ENCODE results near the gene DNAJC22. TPM values are rescaled to one million over a fixed set of nuclear protein-coding genes. Genes with fewer than 3 reads are reported as not detected.

The DNAJC22 gene
- total and polyA plus RNA-seq, 9 of the 15 experiments (the other 6 are each of a cell fraction or from before 2014, with no cell fraction given) = 0.10 to 1.2 (median 0.47) TPM

- TF ChIP-seq RREB1 (CRISPR knock-in tag; IDR thresholded peaks at IDR 0.05) (0 out of 2 replicates have a peak, but pooled peaks have one; percentile 34), CREM (IDR thresholded peaks at IDR 0.05; ENCODE audit: low read depth) (0 out of 2 replicates have a peak, but pooled peaks have one; percentile 14), MYNN (IDR thresholded peaks at IDR 0.05) (no peak), MYNN (CRISPR knock-in tag; IDR thresholded peaks at IDR 0.05) (no peak), MAFF (IDR thresholded peaks at IDR 0.05; ENCODE audit: low read length) (peak; percentile 89), ZNF133 (CRISPR knock-in tag; IDR thresholded peaks at IDR 0.05) (no peak), ZNF224 (CRISPR knock-in tag; IDR thresholded peaks at IDR 0.05) (no peak), FOXJ2 (tag; IDR thresholded peaks at IDR 0.05) (no peak), ATF3 (IDR thresholded peaks at IDR 0.05) (peak; percentile 50; the same call in 1 of the 2 replicates), ATF3 (CRISPR knock-in tag; conservative IDR thresholded peaks at IDR 0.05) (no peak), FOXK2 (conservative IDR thresholded peaks at IDR 0.05 in 1 of 2, IDR thresholded peaks at IDR 0.05 in 1 of 2; ENCODE audit: low read depth in 2 of 2) (0 out of 4 replicates have a peak, but pooled peaks of 1 of the 2 experiments have one; percentile 56), ZNF174 (CRISPR knock-in tag; IDR thresholded peaks at IDR 0.05) (no peak), PHF20 (IDR thresholded peaks at IDR 0.05; ENCODE audit: partially characterized antibody) (no peak), ZNF232 (CRISPR knock-in tag; IDR thresholded peaks at IDR 0.05) (no peak), ZBTB9 (CRISPR knock-in tag; IDR thresholded peaks at IDR 0.05) (no peak), POLR3G (IDR thresholded peaks at IDR 0.05; ENCODE audit: extremely low read depth, insufficient read length, insufficient replicate concordance) (no peak), SPI1 (IDR thresholded peaks at IDR 0.05; ENCODE audit: borderline replicate concordance, low read depth, low read length) (peak; percentile 26; the same call in 1 of the 2 replicates), ZEB2 (IDR thresholded peaks at IDR 0.05) (peak; percentile 79; the same call in 1 of the 2 replicates), UBTF (IDR thresholded peaks at IDR 0.05; ENCODE audit: borderline replicate concordance in 1 of 2, low read depth in 2 of 2, low read length in 2 of 2) (peak in 1 of 2 experiments; percentile 50; a peak in 1 of 4 replicates)
These were observed 53.6 kb downstream of the DNAJC22 start (continued) for GRCh38 chr12:49400304-49400703.
